DND-41 (cell line): ENCODE results near the gene SDHA.

Experiments
- CTCF ChIP-seq: IDR thresholded peaks from 2 replicates; pipeline ENCODE4 v1.5.1; 2012; ENCODE audit warnings: borderline replicate concordance, low read length, moderate library complexity, mild to moderate bottlenecking; ENCODE audit not compliant: poor library complexity, severe bottlenecking; ENCODE audit errors: extremely low read depth
- EZH2 ChIP-seq: IDR thresholded peaks from 3 replicates; pipeline ENCODE4 v1.6.1; 2012; ENCODE audit warnings: borderline replicate concordance, low read depth, mild to moderate bottlenecking, moderate library complexity, low read length, inconsistent platforms; ENCODE audit not compliant: severe bottlenecking

- TF ChIP-seq EZH2 = no peak
- TF ChIP-seq CTCF = no peak
Measured at GRCh38 chr5:194102-194501, 24.0 kb upstream of the SDHA start.
